ENCODE measurements around the gene CPA4. TPM values are rescaled to one million over a fixed set of nuclear protein-coding genes. Genes with fewer than 3 reads are reported as not detected.

CPA4 gene
- total RNA-seq, 4 donors from 2014 or later = 68.7 to 116 (median 83.0) TPM

GRCh38 chr7:130277763-130278643, 15.0 kb upstream of the CPA4 start:
- Histone ChIP-seq H3K9me3 (no peaks in the 10 kb centered on the region), H3K4me3 (no peak overlapping the region), H3K4me1 (peaks cover 36% of the 10 kb centered on the region), H3K27ac (no peak overlapping the region), H3K36me3 (no peaks in the 10 kb centered on the region), H3K27me3 (no peaks in the 10 kb centered on the region)
- peak; percentile 16 to 30 for TF ChIP-seq CTCF (IDR thresholded peaks at IDR 0.05)
- no peak for TF ChIP-seq EP300 (IDR thresholded peaks at IDR 0.05)
- DNase-seq (ENCODE audit: low spot score in 2 of 2) = no peak
- WGBS = 77% methylated on average over 15 of the region's 15 CpGs

GRCh38 chr7:130278860-130279259, 14.1 kb upstream of the CPA4 start:
- H3K9me3 ChIP-seq = no peaks in the 10 kb centered on the region
- H3K36me3 ChIP-seq = no peaks in the 10 kb centered on the region
- H3K4me1 ChIP-seq = peaks cover 29% of the 10 kb centered on the region
- H3K4me3 ChIP-seq = no peak overlapping the region
- no peak for DNase-seq (ENCODE audit: low spot score in 2 of 2)
- TF ChIP-seq CTCF (IDR thresholded peaks at IDR 0.05) (no peak), EP300 (IDR thresholded peaks at IDR 0.05) (no peak), POLR2AphosphoS5 (IDR thresholded peaks at IDR 0.05) (no peak), POLR2A (IDR thresholded peaks at IDR 0.05) (no peak)
- no peak overlapping the region for H3K27ac ChIP-seq
- H3K27me3 ChIP-seq = no peaks in the 10 kb centered on the region

GRCh38 chr7:130279286-130279685, 13.7 kb upstream of the CPA4 start:
- H3K4me3 ChIP-seq = no peak overlapping the region
- WGBS = 79% methylated on average over 2 of the region's 2 CpGs
- no peaks in the 10 kb centered on the region for H3K36me3 ChIP-seq
- H3K4me1 ChIP-seq = peaks cover 29% of the 10 kb centered on the region
- no peaks in the 10 kb centered on the region for H3K9me3 ChIP-seq
- no peak for DNase-seq (ENCODE audit: low spot score in 2 of 2)
- H3K27ac ChIP-seq = no peak overlapping the region
- TF ChIP-seq POLR2A (IDR thresholded peaks at IDR 0.05) (no peak), CTCF (IDR thresholded peaks at IDR 0.05) (no peak), POLR2AphosphoS5 (IDR thresholded peaks at IDR 0.05) (no peak), EP300 (IDR thresholded peaks at IDR 0.05) (no peak)
- H3K27me3 ChIP-seq = no peaks in the 10 kb centered on the region

- H3K9me3 ChIP-seq = no peaks in the 10 kb centered on the region
- no peaks in the 10 kb centered on the region for H3K27me3 ChIP-seq
- DNase-seq (ENCODE audit: low spot score in 2 of 2) = no peak
- peaks cover 29% of the 10 kb centered on the region for H3K4me1 ChIP-seq
- TF ChIP-seq POLR2A (IDR thresholded peaks at IDR 0.05) = no peak
- no peak for TF ChIP-seq POLR2AphosphoS5 (IDR thresholded peaks at IDR 0.05)
- no peak for TF ChIP-seq EP300 (IDR thresholded peaks at IDR 0.05)
- H3K4me3 ChIP-seq = no peak overlapping the region
- WGBS = 80% methylated on average over 1 of the region's 1 CpG
- no peaks in the 10 kb centered on the region for H3K36me3 ChIP-seq
- no peak overlapping the region for H3K27ac ChIP-seq
These were observed 13.1 kb upstream of the CPA4 start for GRCh38 chr7:130279906-130280305.

GRCh38 chr7:130281260-130281659, 11.7 kb upstream of the CPA4 start:
- H3K36me3 ChIP-seq = no peaks in the 10 kb centered on the region
- H3K9me3 ChIP-seq = no peaks in the 10 kb centered on the region
- peaks cover 23% of the 10 kb centered on the region for H3K4me1 ChIP-seq
- TF ChIP-seq CTCF (IDR thresholded peaks at IDR 0.05) = no peak
- no peak for TF ChIP-seq POLR2AphosphoS5 (IDR thresholded peaks at IDR 0.05)
- TF ChIP-seq EP300 (IDR thresholded peaks at IDR 0.05) = no peak
- TF ChIP-seq POLR2A (IDR thresholded peaks at IDR 0.05) = no peak
- WGBS = 30% methylated on average over 1 of the region's 1 CpG
- H3K4me3 ChIP-seq = no peak overlapping the region
- H3K27me3 ChIP-seq = no peaks in the 10 kb centered on the region
- no peak overlapping the region for H3K27ac ChIP-seq
- DNase-seq (ENCODE audit: low spot score in 2 of 2) = no peak

Data from suprapubic skin (tissue), 4 donors.